ENCODE data around the gene ABCC8. TPM values are rescaled to one million over a fixed set of nuclear protein-coding genes. Genes with fewer than 3 reads are reported as not detected.

Gene ABCC8
- total and polyA plus RNA-seq, 9 of the 15 experiments (the other 6 are each of a cell fraction or from before 2014, with no cell fraction given), result not detected

GRCh38 chr11:17526326-17526725 lies 49.7 kb upstream of the ABCC8 start (continued):
- no peak for TF ChIP-seq ZNF551 (CRISPR knock-in tag; IDR thresholded peaks at IDR 0.05)
- no peak for TF ChIP-seq RBM39 (optimal IDR thresholded peaks at IDR 0.05; ENCODE audit: low read depth, low read length)
- TF ChIP-seq ZNF311 (CRISPR knock-in tag; IDR thresholded peaks at IDR 0.05), result no peak
- TF ChIP-seq ESRRB (CRISPR knock-in tag; IDR thresholded peaks at IDR 0.05; ENCODE audit: borderline replicate concordance), result no peak
- TF ChIP-seq, protein P1, sequence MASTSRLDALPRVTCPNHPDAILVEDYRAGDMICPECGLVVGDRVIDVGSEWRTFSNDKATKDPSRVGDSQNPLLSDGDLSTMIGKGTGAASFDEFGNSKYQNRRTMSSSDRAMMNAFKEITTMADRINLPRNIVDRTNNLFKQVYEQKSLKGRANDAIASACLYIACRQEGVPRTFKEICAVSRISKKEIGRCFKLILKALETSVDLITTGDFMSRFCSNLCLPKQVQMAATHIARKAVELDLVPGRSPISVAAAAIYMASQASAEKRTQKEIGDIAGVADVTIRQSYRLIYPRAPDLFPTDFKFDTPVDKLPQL (IDR thresholded peaks at IDR 0.05; ENCODE audit: extremely low read depth, insufficient read length), result no peak
- TF ChIP-seq, protein P2, sequence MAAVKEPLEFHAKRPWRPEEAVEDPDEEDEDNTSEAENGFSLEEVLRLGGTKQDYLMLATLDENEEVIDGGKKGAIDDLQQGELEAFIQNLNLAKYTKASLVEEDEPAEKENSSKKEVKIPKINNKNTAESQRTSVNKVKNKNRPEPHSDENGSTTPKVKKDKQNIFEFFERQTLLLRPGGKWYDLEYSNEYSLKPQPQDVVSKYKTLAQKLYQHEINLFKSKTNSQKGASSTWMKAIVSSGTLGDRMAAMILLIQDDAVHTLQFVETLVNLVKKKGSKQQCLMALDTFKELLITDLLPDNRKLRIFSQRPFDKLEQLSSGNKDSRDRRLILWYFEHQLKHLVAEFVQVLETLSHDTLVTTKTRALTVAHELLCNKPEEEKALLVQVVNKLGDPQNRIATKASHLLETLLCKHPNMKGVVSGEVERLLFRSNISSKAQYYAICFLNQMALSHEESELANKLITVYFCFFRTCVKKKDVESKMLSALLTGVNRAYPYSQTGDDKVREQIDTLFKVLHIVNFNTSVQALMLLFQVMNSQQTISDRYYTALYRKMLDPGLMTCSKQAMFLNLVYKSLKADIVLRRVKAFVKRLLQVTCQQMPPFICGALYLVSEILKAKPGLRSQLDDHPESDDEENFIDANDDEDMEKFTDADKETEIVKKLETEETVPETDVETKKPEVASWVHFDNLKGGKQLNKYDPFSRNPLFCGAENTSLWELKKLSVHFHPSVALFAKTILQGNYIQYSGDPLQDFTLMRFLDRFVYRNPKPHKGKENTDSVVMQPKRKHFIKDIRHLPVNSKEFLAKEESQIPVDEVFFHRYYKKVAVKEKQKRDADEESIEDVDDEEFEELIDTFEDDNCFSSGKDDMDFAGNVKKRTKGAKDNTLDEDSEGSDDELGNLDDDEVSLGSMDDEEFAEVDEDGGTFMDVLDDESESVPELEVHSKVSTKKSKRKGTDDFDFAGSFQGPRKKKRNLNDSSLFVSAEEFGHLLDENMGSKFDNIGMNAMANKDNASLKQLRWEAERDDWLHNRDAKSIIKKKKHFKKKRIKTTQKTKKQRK (IDR thresholded peaks at IDR 0.05; ENCODE audit: borderline replicate concordance, low read depth, low read length), result no peak
- TF ChIP-seq KDM4B (IDR thresholded peaks at IDR 0.05; ENCODE audit: borderline replicate concordance in 2 of 2, low read depth in 1 of 2), result no peak
- TF ChIP-seq MTA1 (IDR thresholded peaks at IDR 0.05; ENCODE audit: borderline replicate concordance), result no peak
- TF ChIP-seq, protein P3, sequence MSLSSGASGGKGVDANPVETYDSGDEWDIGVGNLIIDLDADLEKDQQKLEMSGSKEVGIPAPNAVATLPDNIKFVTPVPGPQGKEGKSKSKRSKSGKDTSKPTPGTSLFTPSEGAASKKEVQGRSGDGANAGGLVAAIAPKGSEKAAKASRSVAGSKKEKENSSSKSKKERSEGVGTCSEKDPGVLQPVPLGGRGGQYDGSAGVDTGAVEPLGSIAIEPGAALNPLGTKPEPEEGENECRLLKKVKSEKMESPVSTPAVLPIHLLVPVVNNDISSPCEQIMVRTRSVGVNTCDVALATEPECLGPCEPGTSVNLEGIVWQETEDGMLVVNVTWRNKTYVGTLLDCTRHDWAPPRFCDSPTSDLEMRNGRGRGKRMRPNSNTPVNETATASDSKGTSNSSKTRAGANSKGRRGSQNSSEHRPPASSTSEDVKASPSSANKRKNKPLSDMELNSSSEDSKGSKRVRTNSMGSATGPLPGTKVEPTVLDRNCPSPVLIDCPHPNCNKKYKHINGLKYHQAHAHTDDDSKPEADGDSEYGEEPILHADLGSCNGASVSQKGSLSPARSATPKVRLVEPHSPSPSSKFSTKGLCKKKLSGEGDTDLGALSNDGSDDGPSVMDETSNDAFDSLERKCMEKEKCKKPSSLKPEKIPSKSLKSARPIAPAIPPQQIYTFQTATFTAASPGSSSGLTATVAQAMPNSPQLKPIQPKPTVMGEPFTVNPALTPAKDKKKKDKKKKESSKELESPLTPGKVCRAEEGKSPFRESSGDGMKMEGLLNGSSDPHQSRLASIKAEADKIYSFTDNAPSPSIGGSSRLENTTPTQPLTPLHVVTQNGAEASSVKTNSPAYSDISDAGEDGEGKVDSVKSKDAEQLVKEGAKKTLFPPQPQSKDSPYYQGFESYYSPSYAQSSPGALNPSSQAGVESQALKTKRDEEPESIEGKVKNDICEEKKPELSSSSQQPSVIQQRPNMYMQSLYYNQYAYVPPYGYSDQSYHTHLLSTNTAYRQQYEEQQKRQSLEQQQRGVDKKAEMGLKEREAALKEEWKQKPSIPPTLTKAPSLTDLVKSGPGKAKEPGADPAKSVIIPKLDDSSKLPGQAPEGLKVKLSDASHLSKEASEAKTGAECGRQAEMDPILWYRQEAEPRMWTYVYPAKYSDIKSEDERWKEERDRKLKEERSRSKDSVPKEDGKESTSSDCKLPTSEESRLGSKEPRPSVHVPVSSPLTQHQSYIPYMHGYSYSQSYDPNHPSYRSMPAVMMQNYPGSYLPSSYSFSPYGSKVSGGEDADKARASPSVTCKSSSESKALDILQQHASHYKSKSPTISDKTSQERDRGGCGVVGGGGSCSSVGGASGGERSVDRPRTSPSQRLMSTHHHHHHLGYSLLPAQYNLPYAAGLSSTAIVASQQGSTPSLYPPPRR (CRISPR knock-in tag; IDR thresholded peaks at IDR 0.05; ENCODE audit: borderline replicate concordance), result no peak
- TF ChIP-seq HNRNPUL1 (IDR thresholded peaks at IDR 0.05; ENCODE audit: low read length), result no peak
- TF ChIP-seq ZKSCAN8 (CRISPR knock-in tag; IDR thresholded peaks at IDR 0.05), result no peak
- TF ChIP-seq MED1 (CRISPR knock-in tag; IDR thresholded peaks at IDR 0.05; ENCODE audit: borderline replicate concordance), result no peak
- TF ChIP-seq CEBPB (tag; IDR thresholded peaks at IDR 0.05), result no peak
- TF ChIP-seq TEAD4 (IDR thresholded peaks at IDR 0.05; ENCODE audit: low read length), result no peak
- no peak for TF ChIP-seq TEAD4 (CRISPR knock-in tag; IDR thresholded peaks at IDR 0.05; ENCODE audit: borderline replicate concordance)
